Measurements from ENCODE around the gene MITF. TPM values are rescaled to one million over a fixed set of nuclear protein-coding genes. Genes with fewer than 3 reads are reported as not detected.

The MITF gene
- total RNA-seq, 4 donors from 2014 or later: 12.2 to 20.9 (median 17.1) TPM

GRCh38 chr3:69719587-69720122 is 19.6 kb upstream of the MITF start:
- WGBS, 2 donors (ENCODE audit: low coverage in 1 of 2): 39 to 51% methylated on average over 3 of the region's 3 CpGs
- DNase-seq: no peak
- Histone ChIP-seq H3K4me1 (no peaks in the 10 kb centered on the region), H3K27ac (no peak overlapping the region), H3K27me3 (no peaks in the 10 kb centered on the region), H3K9me3 (no peaks in the 10 kb centered on the region), H3K4me3 (no peak overlapping the region), H3K36me3 (no peaks in the 10 kb centered on the region)
- intact Hi-C loops (cut with DNase I; ENCODE audit: low total_unique reads): no loop called here
- TF ChIP-seq POLR2AphosphoS5 (IDR thresholded peaks at IDR 0.05) (no peak), POLR2A (IDR thresholded peaks at IDR 0.05) (no peak), EP300 (IDR thresholded peaks at IDR 0.05; ENCODE audit: low read depth) (no peak)
- TF ChIP-seq, protein P1, sequence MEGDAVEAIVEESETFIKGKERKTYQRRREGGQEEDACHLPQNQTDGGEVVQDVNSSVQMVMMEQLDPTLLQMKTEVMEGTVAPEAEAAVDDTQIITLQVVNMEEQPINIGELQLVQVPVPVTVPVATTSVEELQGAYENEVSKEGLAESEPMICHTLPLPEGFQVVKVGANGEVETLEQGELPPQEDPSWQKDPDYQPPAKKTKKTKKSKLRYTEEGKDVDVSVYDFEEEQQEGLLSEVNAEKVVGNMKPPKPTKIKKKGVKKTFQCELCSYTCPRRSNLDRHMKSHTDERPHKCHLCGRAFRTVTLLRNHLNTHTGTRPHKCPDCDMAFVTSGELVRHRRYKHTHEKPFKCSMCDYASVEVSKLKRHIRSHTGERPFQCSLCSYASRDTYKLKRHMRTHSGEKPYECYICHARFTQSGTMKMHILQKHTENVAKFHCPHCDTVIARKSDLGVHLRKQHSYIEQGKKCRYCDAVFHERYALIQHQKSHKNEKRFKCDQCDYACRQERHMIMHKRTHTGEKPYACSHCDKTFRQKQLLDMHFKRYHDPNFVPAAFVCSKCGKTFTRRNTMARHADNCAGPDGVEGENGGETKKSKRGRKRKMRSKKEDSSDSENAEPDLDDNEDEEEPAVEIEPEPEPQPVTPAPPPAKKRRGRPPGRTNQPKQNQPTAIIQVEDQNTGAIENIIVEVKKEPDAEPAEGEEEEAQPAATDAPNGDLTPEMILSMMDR (IDR thresholded peaks at IDR 0.05): no peak
- in situ Hi-C loops (cut with MboI; ENCODE audit: low pct_ligation_motif_present in 1 of 4, low pct_unique_long_range_greater_than_20kb in 1 of 4, low sequenced_read_pairs in 3 of 4): no loop called here

GRCh38 chr3:69720824-69721223 is 18.4 kb upstream of the MITF start:
- H3K36me3 ChIP-seq: no peaks in the 10 kb centered on the region
- H3K4me3 ChIP-seq: no peak overlapping the region
- DNase-seq: no peak
- H3K9me3 ChIP-seq: no peaks in the 10 kb centered on the region
- no peaks in the 10 kb centered on the region for H3K27me3 ChIP-seq
- intact Hi-C loops (cut with DNase I; ENCODE audit: low total_unique reads) (no loop called here), in situ Hi-C loops (cut with MboI; ENCODE audit: low pct_ligation_motif_present in 1 of 4, low pct_unique_long_range_greater_than_20kb in 1 of 4, low sequenced_read_pairs in 3 of 4) (no loop called here)
- no peak overlapping the region for H3K27ac ChIP-seq
- no peak for TF ChIP-seq POLR2A (IDR thresholded peaks at IDR 0.05)
- no peak for TF ChIP-seq EP300 (IDR thresholded peaks at IDR 0.05; ENCODE audit: low read depth)
- TF ChIP-seq, protein P1 (IDR thresholded peaks at IDR 0.05): no peak
- no peaks in the 10 kb centered on the region for H3K4me1 ChIP-seq
- WGBS, 2 donors (ENCODE audit: low coverage in 1 of 2): 77 to 80% methylated on average over 5 of the region's 5 CpGs

DNA sequence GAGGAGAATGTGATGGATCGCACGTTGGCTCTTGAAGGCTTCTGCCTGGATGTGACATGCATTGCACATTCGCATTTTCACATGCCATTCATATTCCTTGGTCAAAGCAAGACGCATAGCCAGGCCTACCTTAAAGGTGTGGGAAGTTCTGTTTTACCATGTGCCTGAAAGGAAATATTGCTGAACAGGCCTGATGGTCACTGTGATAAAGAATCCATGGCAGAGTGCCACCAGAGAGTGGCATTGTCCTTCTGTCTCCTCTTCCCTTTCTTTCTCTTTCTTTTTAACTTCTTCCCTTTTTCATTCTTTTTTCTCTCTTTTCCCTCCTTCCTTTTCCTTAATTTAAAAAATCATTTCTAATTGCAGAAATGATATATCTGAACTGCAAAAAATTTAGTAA is 15.9 kb upstream of the MITF start:
- Histone ChIP-seq H3K4me1 (no peaks in the 10 kb centered on the region), H3K27ac (no peak overlapping the region), H3K36me3 (no peaks in the 10 kb centered on the region), H3K9me3 (no peaks in the 10 kb centered on the region), H3K27me3 (no peaks in the 10 kb centered on the region), H3K4me3 (no peak overlapping the region)
- intact Hi-C loops (cut with DNase I; ENCODE audit: low total_unique reads) (no loop called here), in situ Hi-C loops (cut with MboI; ENCODE audit: low pct_ligation_motif_present in 1 of 4, low pct_unique_long_range_greater_than_20kb in 1 of 4, low sequenced_read_pairs in 3 of 4) (no loop called here)
- no peak for TF ChIP-seq POLR2AphosphoS5 (IDR thresholded peaks at IDR 0.05)
- TF ChIP-seq, protein P1 (IDR thresholded peaks at IDR 0.05): no peak
- no peak for TF ChIP-seq POLR2A (IDR thresholded peaks at IDR 0.05)
- no peak for TF ChIP-seq EP300 (IDR thresholded peaks at IDR 0.05; ENCODE audit: low read depth)
- WGBS, 2 donors (ENCODE audit: low coverage in 1 of 2): 88 to 89% methylated on average over 4 of the region's 4 CpGs
- DNase-seq: no peak

DNA sequence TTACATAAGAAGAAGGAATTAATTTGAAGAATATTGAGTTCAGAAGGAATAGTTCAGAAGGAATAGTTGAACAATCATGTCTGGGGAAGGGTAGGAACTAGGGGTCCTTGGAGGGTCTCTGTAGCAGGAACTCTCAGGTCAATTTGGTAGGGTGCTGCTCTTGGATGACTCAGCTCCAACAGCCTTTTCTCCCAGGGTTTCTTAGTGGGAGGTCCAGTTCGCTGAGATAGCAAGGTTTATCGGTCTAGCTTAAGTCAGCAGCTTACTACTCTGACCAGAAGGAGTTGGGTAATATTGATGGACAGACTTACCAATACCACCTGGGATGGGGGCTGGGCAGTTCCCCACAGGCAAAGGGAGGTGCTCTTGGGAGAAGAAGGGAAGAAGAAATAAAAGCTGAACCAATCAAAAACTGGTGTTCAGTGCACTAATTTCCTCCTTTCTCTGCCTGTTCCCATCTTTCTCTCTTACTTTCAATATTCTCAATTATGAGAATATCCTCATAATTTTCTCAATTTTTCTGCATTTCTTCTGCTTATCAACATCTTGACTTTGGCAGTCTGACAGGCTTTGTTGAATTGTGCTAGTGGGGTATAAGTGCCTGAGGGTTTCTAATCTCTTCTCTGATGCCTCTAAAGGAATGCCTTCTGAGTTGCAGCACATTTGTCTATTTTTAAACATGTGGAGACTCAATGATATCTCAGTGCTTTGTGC is 14.4 kb upstream of the MITF start:
- H3K27ac ChIP-seq: no peak overlapping the region
- intact Hi-C loops (cut with DNase I; ENCODE audit: low total_unique reads): no loop called here

More for the DNA sequence above, 14.4 kb upstream of the MITF start:
- TF ChIP-seq POLR2AphosphoS5 (IDR thresholded peaks at IDR 0.05): no peak
- TF ChIP-seq, protein P1 (IDR thresholded peaks at IDR 0.05): no peak
- no peak overlapping the region for H3K4me3 ChIP-seq
- H3K27me3 ChIP-seq: no peaks in the 10 kb centered on the region
- WGBS, 2 donors (ENCODE audit: low coverage in 1 of 2): 62% methylated on average over 2 of the region's 2 CpGs; no CpG with 5 or more reads in 1 of the 2 donors
- DNase-seq: no peak
- H3K9me3 ChIP-seq: no peaks in the 10 kb centered on the region
- H3K4me1 ChIP-seq: no peaks in the 10 kb centered on the region
- in situ Hi-C loops (cut with MboI; ENCODE audit: low pct_ligation_motif_present in 1 of 4, low pct_unique_long_range_greater_than_20kb in 1 of 4, low sequenced_read_pairs in 3 of 4): no loop called here
- no peaks in the 10 kb centered on the region for H3K36me3 ChIP-seq
